Esophagus squamous epithelium (tissue), 5 donors: ENCODE data around the gene C11orf24. TPM values are rescaled to one million over a fixed set of nuclear protein-coding genes. Genes with fewer than 3 reads are reported as not detected.
A peak's percentile ranks its signal among the peaks of the same experiment; 100 is the strongest.

ENCODE experiments used
- DNase-seq: peaks from one replicate; lab custom pipeline; 2025; lab: John Stamatoyannopoulos, UW
- H3K27ac ChIP-seq, 4 donors: fragments of 200-600 bp; sonication (generic); one replicate each; pipeline ENCODE4 v1.5.1; 2016 to 2019; ENCODE audit warnings: mild to moderate bottlenecking in 1 of 4
- H3K27me3 ChIP-seq, 4 donors: fragments of 200-600 bp; sonication (generic); 1 replicate in 3 of 4; 2 replicates in 1 of 4; pipeline versions ENCODE4 v1.5.1 to v1.6.0; 2017 to 2021; ENCODE audit warnings: antibody characterized with exemption in 1 of 4
- H3K36me3 ChIP-seq, 3 donors: fragments of 200-600 bp; sonication (generic); one replicate each; pipeline ENCODE4 v1.5.1; 2016 to 2019
- H3K4me1 ChIP-seq, 3 donors: fragments of 200-600 bp; sonication (generic); one replicate each; pipeline ENCODE4 v1.5.1; 2017 to 2019
- H3K4me3 ChIP-seq, 4 donors: fragments of 200-600 bp; sonication (generic); 1 replicate in 3 of 4; 2 replicates in 1 of 4; pipeline ENCODE4 v1.5.1; 2016 to 2019; ENCODE audit warnings: mild to moderate bottlenecking in 2 of 4, moderate library complexity in 1 of 4
- H3K9me3 ChIP-seq, 3 donors: fragments of 200-600 bp; sonication (generic); one replicate each; pipeline ENCODE4 v1.5.1; 2016 to 2019
- CTCF ChIP-seq, 6 experiments: fragments of 450-650 bp in 4 of 6; fragments of 200-600 bp in 2 of 6; sonication (generic) in 2 of 6; IDR thresholded peaks; one replicate each; pipeline ENCODE4 v1.5.1; 2016 to 2019; ENCODE audit warnings: antibody characterized with exemption in 6 of 6, mild to moderate bottlenecking in 4 of 6, moderate library complexity in 4 of 6
- POLR2A ChIP-seq, 4 donors: fragments of 450-650 bp; IDR thresholded peaks; one replicate each; pipeline ENCODE4 v1.6.1; 2017; ENCODE audit warnings: antibody characterized with exemption in 4 of 4, mild to moderate bottlenecking in 4 of 4, moderate library complexity in 3 of 4
- whole genome bisulfite sequencing, 2 donors: methylation state at CpG; one replicate each; pipeline ENCODE4 v1.1.5; 2018; 5-methylcytosine and 5-hydroxymethylcytosine counted together
- intact Hi-C: fragments of 100-400 bp; cut with DNase I; formaldehyde crosslinking; loops from one replicate; pipeline ENCODE4 v1.15.0; 2022
- total RNA-seq, 4 donors: library from RNA; depleted of rRNA; stranded (reverse); fragments of >200 nt; gene quantifications; one replicate each; pipeline ENCODE4 v1.1.0, GENCODE V29; 2016
- donor health status: DM: yes; HTN: yes; CAD: no.

C11orf24 gene
- total RNA-seq, 4 donors from 2014 or later: 11.4 to 23.3 (median 12.6) TPM

GRCh38 chr11:68269414-68270081, 2.2 kb downstream of the C11orf24 start:
- Histone ChIP-seq H3K27me3 (no peaks in the 10 kb centered on the region), H3K4me3 (no peak overlapping the region), H3K9me3 (no peaks in the 10 kb centered on the region), H3K4me1 (peaks cover 9 to 42% (median 17%) of the 10 kb centered on the region in 3 donors), H3K36me3 (peaks cover 0 to 38% (median 6%) of the 10 kb centered on the region in 3 donors), H3K27ac (peak overlapping the region in 1 of 4 donors; percentile 44)
- intact Hi-C loops: no loop called here
- TF ChIP-seq POLR2A (IDR thresholded peaks at IDR 0.05) (no peak), CTCF (IDR thresholded peaks at IDR 0.05) (no peak)
- no peak for DNase-seq
- WGBS, 2 donors: 77 to 81% methylated on average over 5 to 10 of the region's 10 CpGs

GRCh38 chr11:68267881-68268240, 3.9 kb downstream of the C11orf24 start:
- Histone ChIP-seq H3K36me3 (peaks cover 0 to 53% (median 6%) of the 10 kb centered on the region in 3 donors), H3K27ac (no peak overlapping the region), H3K4me1 (peaks cover 9 to 38% (median 16%) of the 10 kb centered on the region in 3 donors), H3K4me3 (no peak overlapping the region), H3K9me3 (no peaks in the 10 kb centered on the region), H3K27me3 (no peaks in the 10 kb centered on the region)
- WGBS, 2 donors: 94 to 100% methylated on average over 3 to 6 of the region's 6 CpGs
- intact Hi-C loops: no loop called here
- TF ChIP-seq CTCF (IDR thresholded peaks at IDR 0.05): no peak
- no peak for DNase-seq

GRCh38 chr11:68266936-68267880, 4.6 kb downstream of the C11orf24 start:
- no peak overlapping the region for H3K4me3 ChIP-seq
- H3K4me1 ChIP-seq: peaks cover 9 to 32% (median 11%) of the 10 kb centered on the region in 3 donors
- no peak for DNase-seq
- WGBS, 2 donors: 89 to 97% methylated on average over 5 to 6 of the region's 12 CpGs
- peaks cover 0 to 60% (median 10%) of the 10 kb centered on the region in 3 donors for H3K36me3 ChIP-seq
- H3K27me3 ChIP-seq: no peaks in the 10 kb centered on the region
- peak overlapping the region in 1 of 4 donors; percentile 41 for H3K27ac ChIP-seq
- no peaks in the 10 kb centered on the region for H3K9me3 ChIP-seq
- TF ChIP-seq CTCF (IDR thresholded peaks at IDR 0.05) (no peak), POLR2A (IDR thresholded peaks at IDR 0.05) (no peak)
- intact Hi-C loops: no loop called here

- WGBS, 2 donors: 72 to 93% methylated on average over 8 to 11 of the region's 16 CpGs
- intact Hi-C loops: no loop called here
- TF ChIP-seq POLR2A (IDR thresholded peaks at IDR 0.05) (no peak), CTCF (IDR thresholded peaks at IDR 0.05) (no peak)
- H3K4me3 ChIP-seq: no peak overlapping the region
- peaks cover 7 to 27% (median 9%) of the 10 kb centered on the region in 3 donors for H3K4me1 ChIP-seq
- peak overlapping the region in 1 of 4 donors; percentile 41 for H3K27ac ChIP-seq
- no peaks in the 10 kb centered on the region for H3K9me3 ChIP-seq
- H3K36me3 ChIP-seq: peaks cover 0 to 69% (median 17%) of the 10 kb centered on the region in 3 donors
- no peak for DNase-seq
- no peaks in the 10 kb centered on the region for H3K27me3 ChIP-seq
Observed at GRCh38 chr11:68266121-68266891, 5.5 kb downstream of the C11orf24 start.
